Natural killer cell (primary cell): Measurements from ENCODE around the gene SCGB1D1. TPM values are rescaled to one million over a fixed set of nuclear protein-coding genes. Genes with fewer than 3 reads are reported as not detected.
"Not testable (repeated sequence)": the region's sequence is repeated elsewhere in the genome, so short reads cannot be mapped to it uniquely, and the experiment has no call there.

Experiments used
- ATAC-seq, 3 donors: fragments of 150-1000 bp in 2 of 3; fragments of 200-7000 bp in 1 of 3; cut with Tn5 transposase; 1 replicate in 1 of 3; 2 replicates in 2 of 3; pipeline ENCODE4 v1.10.0; 2021; ENCODE audit warnings: mild to moderate bottlenecking in 2 of 3, moderate library complexity in 2 of 3
- DNase-seq, 2 donors: peaks; one replicate each; pipeline versions ENCODE4 v3.0.0 to v3.0.0-alpha.2; 2013 to 2021; ENCODE audit warnings: mixed read lengths in 1 of 2
- H3K27ac ChIP-seq: one replicate; pipeline ENCODE4 v1.5.1; 2013; ENCODE audit warnings: mild to moderate bottlenecking, low read length
- H3K27me3 ChIP-seq: one replicate; pipeline ENCODE4 v1.6.1; 2013; ENCODE audit warnings: low read length; ENCODE audit not compliant: control insufficient read depth, insufficient read depth
- H3K36me3 ChIP-seq: one replicate; pipeline ENCODE4 v1.6.1; 2013; ENCODE audit warnings: low read length; ENCODE audit not compliant: control insufficient read depth, insufficient read depth
- H3K4me1 ChIP-seq: one replicate; pipeline ENCODE4 v1.6.1; 2013; ENCODE audit warnings: low read length; ENCODE audit not compliant: control insufficient read depth, insufficient read depth
- H3K4me3 ChIP-seq: one replicate; pipeline ENCODE4 v1.5.1; 2013; ENCODE audit warnings: low read length
- H3K9me3 ChIP-seq: one replicate; pipeline ENCODE4 v1.6.1; 2013; ENCODE audit warnings: low read length; ENCODE audit not compliant: control insufficient read depth, insufficient read depth
- H3K27ac Mint-ChIP-seq, 2 donors: one replicate each; pipeline ENCODE4 v1.8.0; 2022; ENCODE audit warnings: mild to moderate bottlenecking in 2 of 2, mixed read lengths in 2 of 2, moderate library complexity in 1 of 2
- H3K27me3 Mint-ChIP-seq, 2 donors: one replicate each; pipeline ENCODE4 v1.8.0; 2022; ENCODE audit warnings: low read depth in 2 of 2, mixed read lengths in 2 of 2
- H3K36me3 Mint-ChIP-seq: one replicate; pipeline ENCODE4 v1.8.0; 2022; ENCODE audit warnings: mixed read lengths
- H3K4me1 Mint-ChIP-seq, 2 donors: one replicate each; pipeline ENCODE4 v1.8.0; 2022; ENCODE audit warnings: mixed read lengths in 2 of 2
- H3K4me3 Mint-ChIP-seq: one replicate; pipeline ENCODE4 v1.8.0; 2022; ENCODE audit warnings: mild to moderate bottlenecking, moderate library complexity, mixed read lengths
- H3K9me3 Mint-ChIP-seq, 2 donors: one replicate each; pipeline ENCODE4 v1.8.0; 2022; ENCODE audit warnings: mixed read lengths in 2 of 2
- WGBS: methylation state at CpG from one replicate; pipeline ENCODE4 v1.1.7; 2013; ENCODE audit warnings: missing lambda C conversion rate; ENCODE audit not compliant: insufficient coverage; 5-methylcytosine and 5-hydroxymethylcytosine counted together
- intact Hi-C: fragments of 100-400 bp; cut with micrococcal nuclease; formaldehyde crosslinking; loops from one replicate; pipeline ENCODE4 v1.14.2; 2022
- total RNA-seq, 4 donors: library from RNA; stranded (reverse); fragments of 120-200 nt in 1 of 4; gene quantifications; one replicate each; pipeline versions ENCODE4 v1.2.3 to v1.2.4, GENCODE V29; 2013 to 2022
- TF ChIP-seq, protein P1 (sequence below): fragments of 200-600 bp; IDR thresholded peaks from one replicate; pipeline ENCODE4 v1.8.0; 2022; ENCODE audit warnings: antibody characterized with exemption

SCGB1D1 gene
- total RNA-seq, 3 donors from 2014 or later (not counting 1 experiment from before 2014, with no cell fraction given) = not detected

DNA sequence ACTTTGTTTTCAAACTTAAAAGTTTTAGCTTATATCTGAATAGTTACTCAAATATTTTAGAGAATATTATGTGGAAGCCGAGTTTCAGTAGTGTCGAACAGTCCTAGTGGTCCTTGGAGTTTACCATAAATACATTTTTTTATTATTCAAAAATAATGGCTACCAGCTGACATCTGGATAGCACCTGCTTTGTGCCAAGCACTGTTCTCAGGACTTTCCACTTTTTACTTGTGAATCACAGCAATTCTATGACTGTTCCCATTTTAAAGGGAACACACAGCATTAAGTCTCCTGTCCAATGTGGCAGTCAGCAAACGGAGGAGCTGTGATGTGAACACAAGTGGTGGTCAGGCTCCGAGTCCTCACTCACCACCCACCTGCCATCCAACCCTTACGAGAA is 14.4 kb downstream of the SCGB1D1 start:
- Histone ChIP-seq H3K4me3 (no peak overlapping the region), H3K27ac (no peak overlapping the region), H3K4me1 (no peaks in the 10 kb centered on the region), H3K9me3 (no peaks in the 10 kb centered on the region), H3K27me3 (peaks cover 2% of the 10 kb centered on the region), H3K36me3 (no peaks in the 10 kb centered on the region)
- TF ChIP-seq, protein P1, sequence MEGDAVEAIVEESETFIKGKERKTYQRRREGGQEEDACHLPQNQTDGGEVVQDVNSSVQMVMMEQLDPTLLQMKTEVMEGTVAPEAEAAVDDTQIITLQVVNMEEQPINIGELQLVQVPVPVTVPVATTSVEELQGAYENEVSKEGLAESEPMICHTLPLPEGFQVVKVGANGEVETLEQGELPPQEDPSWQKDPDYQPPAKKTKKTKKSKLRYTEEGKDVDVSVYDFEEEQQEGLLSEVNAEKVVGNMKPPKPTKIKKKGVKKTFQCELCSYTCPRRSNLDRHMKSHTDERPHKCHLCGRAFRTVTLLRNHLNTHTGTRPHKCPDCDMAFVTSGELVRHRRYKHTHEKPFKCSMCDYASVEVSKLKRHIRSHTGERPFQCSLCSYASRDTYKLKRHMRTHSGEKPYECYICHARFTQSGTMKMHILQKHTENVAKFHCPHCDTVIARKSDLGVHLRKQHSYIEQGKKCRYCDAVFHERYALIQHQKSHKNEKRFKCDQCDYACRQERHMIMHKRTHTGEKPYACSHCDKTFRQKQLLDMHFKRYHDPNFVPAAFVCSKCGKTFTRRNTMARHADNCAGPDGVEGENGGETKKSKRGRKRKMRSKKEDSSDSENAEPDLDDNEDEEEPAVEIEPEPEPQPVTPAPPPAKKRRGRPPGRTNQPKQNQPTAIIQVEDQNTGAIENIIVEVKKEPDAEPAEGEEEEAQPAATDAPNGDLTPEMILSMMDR = no peak
- no peak overlapping the region for H3K4me3 Mint-ChIP-seq
- H3K27me3 Mint-ChIP-seq = peaks cover 23 to 25% of the 10 kb centered on the region in 2 donors
- no peak overlapping the region for H3K27ac Mint-ChIP-seq
- no peaks in the 10 kb centered on the region for H3K4me1 Mint-ChIP-seq
- intact Hi-C loops = no loop called here
- no peaks in the 10 kb centered on the region for H3K9me3 Mint-ChIP-seq
- WGBS = 90% methylated on average over 5 of the region's 5 CpGs
- no peak for ATAC-seq
- no peak for DNase-seq
- H3K36me3 Mint-ChIP-seq = no peaks in the 10 kb centered on the region

DNA sequence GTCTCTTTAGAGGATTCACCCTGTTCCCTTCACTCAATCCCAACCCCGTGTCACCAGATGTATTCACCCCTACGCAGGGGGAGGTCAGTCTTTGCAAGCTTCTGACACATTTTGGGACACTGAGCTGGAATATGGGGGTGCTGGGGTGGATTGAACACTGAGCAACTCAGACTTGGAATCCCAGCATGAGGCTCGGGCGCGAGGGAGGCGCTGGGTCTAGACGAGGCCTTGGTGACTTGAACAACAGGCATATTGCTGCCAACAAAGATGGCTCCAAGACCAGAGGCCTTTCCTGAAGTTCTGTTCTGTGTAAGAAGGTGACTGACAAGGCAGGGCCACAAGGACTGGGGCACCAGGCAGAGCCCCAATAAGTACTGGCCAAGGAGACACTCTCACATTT is 15.4 kb downstream of the SCGB1D1 start:
- no peaks in the 10 kb centered on the region for H3K36me3 ChIP-seq
- intact Hi-C loops = no loop called here
- peaks cover 2% of the 10 kb centered on the region for H3K27me3 ChIP-seq
- no peaks in the 10 kb centered on the region for H3K9me3 ChIP-seq
- ATAC-seq = no peak
- H3K27ac ChIP-seq = no peak overlapping the region
- no peaks in the 10 kb centered on the region for H3K4me1 ChIP-seq
- Mint-ChIP-seq H3K27ac (no peak overlapping the region), H3K36me3 (no peaks in the 10 kb centered on the region), H3K9me3 (no peaks in the 10 kb centered on the region), H3K4me1 (no peaks in the 10 kb centered on the region), H3K4me3 (no peak overlapping the region), H3K27me3 (peaks cover 16 to 20% of the 10 kb centered on the region in 2 donors)
- 91% methylated on average over 6 of the region's 7 CpGs for WGBS
- H3K4me3 ChIP-seq = no peak overlapping the region
- TF ChIP-seq, protein P1 = no peak
- DNase-seq = no peak

DNA sequence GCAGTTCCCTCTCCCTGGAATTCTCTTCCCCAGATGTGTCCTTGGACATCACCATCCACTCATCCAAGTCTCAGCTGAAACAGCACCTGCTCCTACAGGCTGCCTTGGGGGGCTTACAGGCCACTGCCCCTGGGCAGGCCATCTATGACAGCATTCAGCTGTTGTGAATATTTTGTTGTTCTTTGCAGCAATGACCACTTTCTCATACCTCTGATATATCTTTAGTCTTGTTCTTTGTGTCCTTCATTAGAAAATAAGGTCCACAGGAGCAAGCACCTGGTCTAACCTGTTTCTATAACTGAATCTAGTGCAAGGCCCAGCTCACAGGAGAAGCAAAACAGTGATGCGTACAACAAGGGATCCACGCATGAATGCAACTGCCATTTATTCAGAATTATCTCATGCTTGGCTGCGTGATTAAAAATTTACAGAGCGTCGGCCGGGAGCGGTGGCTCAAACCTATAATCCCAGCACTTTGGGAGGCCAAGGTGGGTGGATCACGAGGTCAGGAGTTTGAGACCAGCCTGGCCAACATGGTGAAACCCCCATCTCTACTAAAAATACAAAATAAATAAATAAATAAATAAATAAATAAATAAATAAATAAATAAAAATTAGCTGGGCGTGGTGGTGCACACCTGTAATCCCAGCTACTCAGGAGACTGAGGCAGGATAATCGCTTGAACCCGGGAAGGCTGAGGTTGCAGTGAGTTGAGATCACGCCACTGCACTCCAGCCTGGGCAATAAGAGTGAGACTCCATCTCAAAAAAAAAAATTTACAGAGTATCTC is 16.5 kb downstream of the SCGB1D1 start:
- H3K9me3 ChIP-seq, H3K4me1 ChIP-seq, intact Hi-C loops, H3K36me3 ChIP-seq, H3K27me3 ChIP-seq, H3K4me1 Mint-ChIP-seq, H3K4me3 ChIP-seq, H3K27ac Mint-ChIP-seq, DNase-seq, H3K9me3 Mint-ChIP-seq, H3K36me3 Mint-ChIP-seq, H3K4me3 Mint-ChIP-seq, H3K27ac ChIP-seq, ATAC-seq: not testable (repeated sequence)
- peaks cover 6 to 17% of the 10 kb centered on the region in 2 donors for H3K27me3 Mint-ChIP-seq
- 90% methylated on average over 11 of the region's 12 CpGs for WGBS

DNA sequence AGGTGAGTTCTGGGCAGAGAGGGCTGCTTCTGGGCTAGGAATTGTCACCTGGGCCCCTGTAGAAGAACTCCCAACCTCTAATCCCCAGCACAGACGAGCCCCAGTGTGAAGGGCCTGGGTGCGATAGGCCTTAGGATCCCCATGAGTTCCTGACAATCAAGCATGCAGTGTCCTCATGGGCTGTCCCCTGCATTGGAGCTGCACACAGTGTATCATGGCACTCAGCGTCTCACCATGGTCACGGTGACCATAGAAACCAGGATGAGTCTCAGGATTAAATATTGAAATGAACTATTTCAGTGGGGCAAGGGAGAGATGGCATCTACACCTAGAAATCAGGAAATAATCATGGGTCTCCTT is 18.7 kb downstream of the SCGB1D1 start:
- TF ChIP-seq, protein P1 = no peak
- Mint-ChIP-seq H3K36me3 (no peaks in the 10 kb centered on the region), H3K27me3 (peaks cover 0 to 9% of the 10 kb centered on the region in 2 donors), H3K9me3 (no peaks in the 10 kb centered on the region), H3K27ac (no peak overlapping the region), H3K4me1 (no peaks in the 10 kb centered on the region), H3K4me3 (no peak overlapping the region)
- DNase-seq (no peak), ATAC-seq (no peak)
- Histone ChIP-seq H3K27me3 (no peaks in the 10 kb centered on the region), H3K36me3 (no peaks in the 10 kb centered on the region), H3K4me3 (no peak overlapping the region), H3K27ac (no peak overlapping the region), H3K4me1 (no peaks in the 10 kb centered on the region), H3K9me3 (no peaks in the 10 kb centered on the region)
- WGBS = 76% methylated on average over 4 of the region's 4 CpGs
- intact Hi-C loops = no loop called here
